HG02571 (cell line): ENCODE results near the gene C2CD4D.
"Not testable (repeated sequence)": the region's sequence is repeated elsewhere in the genome, so short reads cannot be mapped to it uniquely, and the experiment has no call there.

Experiments used
- ATAC-seq: cut with Tn5 transposase; IDR thresholded peaks from one replicate; pipeline ENCODE4 v1.9.1; 2021; ENCODE audit warnings: mild to moderate bottlenecking, moderate library complexity; ENCODE audit not compliant: unreplicated experiment

The C2CD4D gene

DNA sequence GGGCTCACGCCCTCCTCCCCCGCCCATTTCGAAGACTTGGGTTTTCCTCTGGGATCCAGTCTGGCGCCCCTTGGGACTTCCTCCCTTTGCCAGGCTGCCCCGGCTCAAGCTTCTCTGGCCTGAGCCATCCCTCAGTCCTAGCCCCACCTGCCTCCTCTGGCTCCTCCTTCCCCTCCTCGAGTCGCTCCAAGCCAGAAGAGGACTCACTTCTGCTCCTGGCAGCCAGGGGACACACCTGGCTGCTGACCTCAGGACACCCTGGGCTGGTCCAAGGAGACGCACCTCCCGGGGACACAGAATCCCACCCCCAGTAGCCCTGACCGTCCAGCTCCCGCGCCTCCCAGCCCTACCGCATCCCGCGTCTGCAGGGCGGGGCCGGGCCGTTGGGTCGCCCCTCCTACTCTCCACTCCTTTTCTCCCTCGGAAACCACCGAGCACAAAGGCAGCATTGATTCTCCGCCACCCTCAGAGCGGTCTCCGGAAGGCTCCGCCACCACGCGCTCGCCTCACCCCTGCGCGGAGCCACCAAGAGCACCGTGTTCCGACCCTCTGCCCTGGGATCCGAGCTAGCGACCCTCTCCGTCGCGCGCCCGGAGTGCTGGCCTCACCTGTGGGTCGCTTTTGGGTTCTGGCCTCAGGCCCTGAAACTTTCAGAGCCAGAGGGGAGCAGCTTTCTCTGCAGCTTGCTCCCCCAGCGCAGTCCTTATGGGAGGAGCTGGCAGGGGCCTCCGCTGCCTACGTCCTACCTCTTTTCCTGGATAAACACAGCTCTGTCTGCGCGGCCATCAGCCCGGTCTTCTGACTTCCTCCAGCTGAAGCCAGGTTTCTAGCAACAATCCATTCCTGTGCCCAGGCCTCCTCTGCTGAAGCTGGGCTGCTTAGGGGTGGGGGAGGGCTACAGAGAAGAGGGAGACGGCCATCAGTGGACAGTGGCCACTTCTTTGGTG is at the start of gene C2CD4D:
Gene C2CD4D, minus strand, starts transcription at position 364 of the 947 bp plus-strand sequence. CDS start 831 bp downstream, outside the sequence.
- ATAC-seq, result no peak

DNA sequence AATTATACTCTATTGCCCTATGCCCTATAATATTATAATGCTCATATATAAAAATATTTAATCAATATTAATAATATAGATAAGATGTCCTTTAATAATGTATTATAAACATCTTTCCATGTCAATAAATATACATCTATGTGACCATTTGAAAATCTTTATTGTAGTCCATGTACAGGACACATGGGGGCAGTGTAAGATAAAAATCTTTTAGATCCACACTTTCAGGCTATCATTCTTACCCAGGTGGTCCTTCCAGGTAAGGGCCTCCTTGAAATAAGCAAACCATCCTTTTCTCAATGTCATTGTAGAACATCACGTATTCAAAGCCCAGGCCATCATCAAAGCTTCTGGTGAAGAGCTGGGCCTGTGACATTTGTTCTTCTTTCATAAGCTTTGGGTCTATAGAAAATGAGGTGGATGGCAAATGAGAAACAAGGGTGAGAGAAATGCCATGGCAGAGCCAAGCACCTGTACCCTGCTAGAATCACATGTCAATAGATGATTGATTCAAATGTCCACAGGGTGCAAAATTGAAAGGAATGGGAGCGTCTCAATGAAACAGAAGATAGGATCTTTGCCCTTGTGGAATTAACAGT is 49.5 kb upstream of the C2CD4D start:
- no peak for ATAC-seq

DNA sequence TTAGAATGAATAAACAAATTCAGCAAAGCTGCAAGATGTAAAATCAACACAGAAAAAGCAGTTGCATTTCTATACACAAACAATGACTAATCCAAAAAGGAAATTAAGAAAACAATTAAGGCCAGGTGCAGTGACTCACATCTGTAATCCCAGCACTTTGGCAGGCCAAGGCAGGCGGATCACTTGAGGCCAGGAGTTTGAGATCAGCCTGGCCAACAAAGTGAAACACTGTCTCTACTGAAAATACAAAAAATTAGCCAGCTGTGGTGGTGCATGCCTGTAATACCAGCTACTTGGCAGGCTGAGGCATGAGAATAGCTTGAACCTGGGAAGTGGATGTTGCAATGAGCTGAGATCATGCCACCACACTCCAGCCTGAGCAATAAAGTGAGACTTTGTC is 47.4 kb upstream of the C2CD4D start:
- no peak for ATAC-seq

DNA sequence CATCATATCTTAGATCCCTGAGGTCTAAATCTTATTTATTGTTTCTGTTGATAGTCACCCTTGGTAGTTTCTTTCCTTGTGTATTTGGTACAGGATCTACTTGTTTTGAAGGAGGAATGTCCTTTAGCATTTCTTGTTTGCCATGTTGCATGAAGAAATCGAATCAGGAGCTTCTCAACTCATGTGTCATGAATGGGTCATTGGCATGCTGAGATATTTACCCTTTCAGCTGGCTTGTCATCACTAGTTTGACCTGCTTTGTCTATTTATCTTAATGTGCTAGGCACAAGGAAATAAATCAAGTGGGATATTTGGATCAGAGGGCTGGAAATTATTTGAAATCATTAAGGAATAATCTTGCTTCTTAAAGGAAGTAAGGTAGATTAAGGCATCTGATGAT is 45.9 kb upstream of the C2CD4D start:
- ATAC-seq, result no peak

DNA sequence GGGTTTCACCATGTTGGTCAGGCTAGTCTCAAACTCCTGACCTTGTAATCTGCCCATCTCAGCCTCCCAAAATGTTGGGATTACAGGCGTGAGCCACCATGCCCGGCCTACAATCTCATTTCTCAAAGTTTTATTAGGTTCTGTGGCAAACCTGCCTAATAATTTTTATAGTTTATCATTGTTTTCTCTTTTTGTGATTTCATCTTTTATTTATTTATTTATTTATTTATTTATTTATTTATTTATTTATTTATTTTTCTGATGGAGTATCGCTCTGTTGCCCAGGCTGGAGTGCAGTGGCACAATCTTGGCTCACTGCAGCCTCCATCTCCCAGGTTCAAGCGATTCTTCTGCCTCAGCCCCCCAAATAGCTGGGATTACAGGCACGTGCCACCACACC is 45.3 kb upstream of the C2CD4D start:
- not testable (repeated sequence) for ATAC-seq

DNA sequence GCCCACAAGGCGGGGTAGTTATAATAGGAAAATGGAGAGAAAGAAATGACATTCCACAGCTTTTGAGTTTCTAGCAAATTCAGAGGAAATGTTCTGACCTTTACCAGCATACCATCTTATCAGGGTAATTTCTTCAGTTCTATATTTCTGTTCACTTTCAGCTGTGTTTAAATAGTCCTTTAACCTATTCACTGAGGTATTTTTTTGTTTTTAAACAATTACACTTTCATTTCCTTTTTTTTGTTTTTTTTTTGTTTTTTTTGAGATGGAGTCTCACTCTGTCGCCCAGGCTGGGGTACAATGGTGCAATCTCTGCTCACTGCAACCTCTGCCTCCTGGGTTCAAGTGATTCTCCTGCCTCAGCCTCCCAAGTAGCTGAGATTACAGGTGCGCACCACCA is 44.8 kb upstream of the C2CD4D start:
- ATAC-seq, result not testable (repeated sequence)

DNA sequence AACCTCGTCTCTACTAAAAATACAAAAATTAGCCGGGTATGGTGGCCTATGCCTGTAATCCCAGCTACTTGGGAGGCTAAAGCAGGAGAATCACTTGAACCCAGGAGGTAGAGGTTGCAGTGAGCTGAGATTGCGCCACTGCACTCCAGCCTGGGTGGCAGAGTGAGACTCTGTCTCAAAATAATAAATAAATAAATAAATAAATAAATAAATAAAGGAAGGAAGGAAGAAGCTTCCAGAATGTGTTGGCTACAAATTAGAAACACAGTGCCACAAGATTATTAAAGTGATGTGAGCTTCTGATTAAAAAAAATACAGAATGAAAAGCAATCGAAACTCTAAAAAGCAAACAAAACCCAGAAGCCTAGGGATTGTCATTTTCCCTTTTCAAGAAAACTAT is 44.3 kb upstream of the C2CD4D start:
- not testable (repeated sequence) for ATAC-seq

DNA sequence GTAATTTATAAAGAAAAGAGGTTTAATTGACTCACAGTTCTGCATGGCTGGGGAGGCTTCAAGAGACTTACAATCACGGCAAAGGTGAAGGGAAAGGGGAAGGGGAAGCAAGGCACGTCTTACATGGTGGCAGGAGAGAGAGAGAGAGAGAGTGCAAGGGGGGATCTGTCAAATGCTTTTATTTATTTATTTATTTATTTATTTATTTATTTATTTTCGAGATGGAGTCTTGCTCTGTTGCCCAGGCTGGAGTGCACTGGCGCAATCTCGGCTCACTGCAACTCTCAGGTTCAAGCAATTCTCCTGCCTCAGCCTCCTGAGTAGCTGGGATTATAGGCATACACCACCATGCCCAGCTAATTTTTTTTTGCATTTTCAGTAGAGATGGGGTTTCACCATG is 43.3 kb upstream of the C2CD4D start:
- ATAC-seq, result not testable (repeated sequence)

DNA sequence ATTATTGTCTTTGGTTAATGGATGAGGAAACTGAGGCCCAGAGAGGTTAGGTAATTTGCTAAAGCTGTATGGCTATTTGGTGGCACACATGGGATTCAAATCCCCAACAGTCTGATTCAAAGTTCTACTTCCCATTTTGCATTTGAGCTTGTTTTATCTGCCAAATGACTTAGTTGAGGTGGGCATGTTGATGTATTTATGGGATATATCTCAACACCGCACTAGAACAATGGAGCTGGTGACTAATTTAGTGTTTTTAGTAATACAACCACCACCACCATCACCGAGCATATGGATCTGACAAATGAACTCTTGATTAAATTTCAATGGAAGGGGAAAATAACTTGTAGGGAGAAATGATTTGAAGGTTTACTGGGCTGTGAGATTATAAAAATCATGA is 42.8 kb upstream of the C2CD4D start:
- no peak for ATAC-seq

DNA sequence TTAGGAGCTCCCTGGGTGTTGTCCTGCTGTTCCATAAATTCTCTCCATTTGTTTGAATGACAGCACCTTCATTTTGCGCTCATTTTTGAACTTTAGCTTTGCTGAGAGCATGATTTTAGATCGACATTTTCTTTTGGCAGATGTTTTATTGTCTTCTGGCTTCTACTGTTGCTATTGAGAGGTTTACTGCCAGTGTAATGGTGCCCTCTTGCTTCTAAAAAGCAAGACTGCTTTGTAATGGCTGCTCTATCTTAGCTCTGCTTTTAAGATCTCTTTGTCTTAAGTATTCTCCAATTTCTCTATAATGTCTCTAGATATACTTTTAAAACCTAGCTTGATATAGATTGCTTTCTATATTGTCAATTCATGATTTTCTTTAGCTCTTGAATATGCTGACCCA is 41.9 kb upstream of the C2CD4D start:
- ATAC-seq, result no peak

DNA sequence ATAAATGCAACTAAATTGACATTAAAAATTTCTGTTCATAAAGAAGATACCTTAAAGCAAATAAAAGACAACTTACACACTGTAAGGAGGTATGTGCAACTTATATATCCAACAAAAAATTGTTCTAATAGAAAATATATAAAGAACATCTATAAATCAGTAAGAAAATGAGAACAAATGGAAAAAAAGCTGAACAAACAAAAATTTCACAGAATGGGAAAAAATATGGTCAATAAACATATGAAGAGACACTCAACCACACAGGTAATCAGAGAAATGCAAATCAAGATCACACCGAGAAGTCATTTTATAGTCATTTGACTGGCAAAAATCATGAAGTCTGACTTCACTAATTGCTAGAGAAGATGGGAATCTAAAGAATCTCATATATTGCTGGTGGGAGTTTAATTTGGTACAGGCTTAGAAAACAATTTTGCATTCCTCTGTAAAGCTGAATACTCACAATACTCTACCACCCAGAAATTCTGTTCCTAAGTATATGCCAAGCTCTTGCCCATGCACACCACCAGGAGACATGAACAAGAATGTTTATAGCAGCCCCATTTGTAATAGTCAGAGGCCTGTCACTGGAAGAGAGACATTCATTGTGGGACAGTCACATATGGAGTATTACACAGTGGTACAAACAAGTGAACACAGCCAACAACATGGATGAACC is 35.9 kb upstream of the C2CD4D start:
- ATAC-seq, result no peak

DNA sequence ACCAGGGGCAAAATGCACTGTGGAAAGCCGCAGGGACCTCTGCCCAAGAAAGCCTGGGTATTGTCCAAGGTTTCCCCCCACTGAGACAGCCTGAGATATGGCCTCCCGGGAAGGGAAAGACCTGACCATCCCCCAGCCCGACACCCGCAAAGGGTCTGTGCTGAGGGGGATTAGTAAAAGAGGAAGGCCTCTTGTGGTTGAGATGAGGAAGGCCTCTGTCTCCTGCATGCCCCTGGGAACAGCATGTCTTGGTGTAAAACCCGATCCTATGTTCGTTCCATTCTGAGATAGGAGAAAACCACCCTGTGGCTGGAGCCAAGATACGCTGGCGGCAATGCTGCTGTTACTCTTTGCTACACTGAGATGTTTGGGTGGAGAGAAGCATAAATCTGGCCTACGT is 33.2 kb upstream of the C2CD4D start:
- not testable (repeated sequence) for ATAC-seq

DNA sequence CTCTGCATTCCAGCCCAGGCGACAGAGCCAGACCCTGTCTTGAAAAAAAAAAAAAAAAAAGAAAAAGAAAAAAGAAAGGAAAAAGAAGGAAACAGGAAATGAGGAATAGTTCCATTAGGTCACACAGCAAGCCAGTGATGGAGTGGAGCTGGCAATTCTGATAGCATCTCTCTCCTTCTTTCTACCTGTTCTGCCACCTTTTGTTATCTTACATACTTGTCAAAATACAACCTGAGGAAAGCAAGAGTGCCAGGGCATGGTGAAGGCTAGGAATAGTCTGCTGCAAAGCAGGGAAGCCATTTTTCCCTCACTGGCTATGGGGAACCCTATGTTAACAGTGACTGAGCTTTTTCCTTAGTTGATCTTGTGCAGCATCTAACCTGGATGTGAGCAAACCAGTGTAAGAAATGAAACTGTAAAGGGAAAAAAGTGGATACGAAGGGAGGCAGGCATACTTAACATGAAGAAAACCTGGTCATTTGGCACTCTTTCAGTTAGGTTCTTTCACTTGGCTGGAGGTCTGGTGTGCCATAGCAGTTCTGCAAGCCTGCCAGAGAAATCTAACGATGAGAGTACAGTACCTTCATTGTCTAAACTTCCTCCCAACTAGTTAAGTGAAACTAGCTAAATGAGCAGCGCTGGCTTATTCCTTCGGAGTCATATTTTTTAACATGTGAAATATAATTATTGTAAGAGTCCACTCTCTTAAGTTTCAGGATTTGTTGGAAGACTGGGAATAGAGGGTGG is 31.8 kb upstream of the C2CD4D start:
- no peak for ATAC-seq

DNA sequence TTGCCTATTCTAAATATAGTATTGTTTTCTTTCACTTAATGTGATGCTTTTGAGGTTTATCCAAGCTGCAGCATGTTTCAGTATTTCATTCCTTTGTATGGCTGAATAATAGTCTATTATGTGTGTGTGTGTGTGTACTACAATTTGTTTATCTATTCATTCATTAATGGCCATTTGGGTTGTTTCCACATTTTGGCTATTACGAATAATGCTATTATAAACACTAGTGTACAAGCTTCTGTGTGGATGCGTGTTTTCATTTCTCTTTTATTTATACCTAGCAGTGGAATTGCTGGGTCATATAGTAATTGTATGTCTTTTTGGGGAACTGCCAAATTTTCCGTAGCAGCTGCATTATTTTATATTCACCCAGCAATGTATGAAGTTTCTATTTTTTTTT is 28.9 kb upstream of the C2CD4D start:
- no peak for ATAC-seq

DNA sequence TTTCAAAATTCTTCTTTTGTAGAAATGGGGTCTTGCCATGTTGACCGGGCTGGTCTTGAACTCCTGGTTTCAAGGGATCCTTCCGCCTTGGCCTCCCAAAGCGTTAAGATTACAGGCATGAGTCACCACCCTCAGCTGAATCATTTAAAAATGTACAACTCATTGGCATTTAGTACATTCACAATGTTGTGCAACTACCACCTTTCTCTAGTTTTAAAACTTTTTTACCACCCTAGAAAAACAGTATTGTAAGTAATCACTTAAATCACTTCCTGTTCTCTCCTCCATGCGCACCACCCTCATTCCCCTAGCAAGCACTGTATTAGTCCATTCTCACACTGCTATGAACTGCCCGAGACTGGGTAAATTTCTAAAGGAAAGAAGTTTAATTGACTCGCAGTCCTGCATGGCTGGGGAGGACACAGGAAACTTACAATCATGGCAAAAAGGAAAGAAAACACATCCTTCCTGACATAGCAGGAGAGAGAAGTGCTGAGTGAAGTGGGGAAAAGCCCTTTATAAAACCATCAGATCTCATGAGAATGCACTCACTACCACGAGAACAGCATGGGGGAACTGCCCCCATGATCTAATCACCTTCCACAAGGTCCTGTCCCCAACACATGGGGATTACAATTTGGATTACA is 28.3 kb upstream of the C2CD4D start:
- no peak for ATAC-seq

DNA sequence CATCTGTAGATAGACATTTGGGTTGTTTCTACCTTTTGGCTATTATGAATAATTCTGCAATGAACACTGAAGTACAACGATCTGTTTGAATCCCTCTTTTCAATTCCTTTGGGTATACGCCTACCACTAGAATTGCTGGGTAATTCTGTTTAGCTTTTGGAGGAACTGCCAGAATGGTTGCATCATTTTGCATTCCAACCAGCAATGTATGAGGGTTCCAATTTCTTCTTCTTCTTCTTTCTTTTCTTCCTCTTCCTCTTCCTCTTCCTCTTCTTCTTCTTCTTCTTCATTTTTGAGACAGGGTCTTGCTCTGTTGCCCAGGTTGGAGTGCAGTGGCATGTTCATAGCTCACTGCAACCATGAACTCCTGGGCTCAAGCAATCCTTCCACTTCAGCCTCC is 27.7 kb upstream of the C2CD4D start:
- ATAC-seq, result no peak

DNA sequence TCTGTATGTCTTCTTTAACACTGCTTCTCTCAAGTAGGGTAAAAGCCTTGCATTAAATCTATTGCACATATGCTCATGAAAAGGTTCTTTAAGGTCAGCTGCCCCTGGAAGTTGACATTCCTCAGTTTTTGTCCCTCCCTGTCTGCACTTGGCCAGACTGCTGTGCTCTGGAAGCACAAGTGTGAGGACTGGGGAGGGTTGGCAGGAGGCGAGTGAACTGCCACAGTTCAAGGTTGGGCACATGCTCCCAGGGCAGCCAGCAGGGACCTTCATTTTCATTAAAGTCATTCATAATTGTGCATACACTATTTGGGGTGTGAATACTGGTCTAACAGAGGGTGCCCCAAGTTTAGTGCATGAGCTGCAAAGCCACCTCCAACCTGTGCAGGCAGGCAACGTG is 24.8 kb upstream of the C2CD4D start:
- no peak for ATAC-seq

DNA sequence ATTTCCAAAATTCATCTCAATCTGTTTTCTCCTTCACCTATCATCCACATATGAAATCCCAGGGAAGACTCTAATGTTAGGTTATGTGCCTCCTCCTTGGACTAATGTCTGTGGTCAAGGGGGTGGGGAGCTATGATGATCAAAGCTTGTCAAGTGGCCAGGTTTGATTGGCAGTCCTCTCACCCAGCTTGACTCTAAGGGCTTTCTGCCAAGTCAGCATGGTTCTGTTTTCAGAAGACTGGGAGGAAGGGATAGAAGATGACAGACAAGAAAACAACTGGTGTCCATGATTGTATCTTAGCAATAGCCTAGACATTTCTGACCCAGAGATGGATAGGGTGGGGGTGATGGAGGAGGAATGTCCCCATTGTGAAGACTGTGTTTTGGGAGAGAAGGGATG is 23.0 kb upstream of the C2CD4D start:
- no peak for ATAC-seq

DNA sequence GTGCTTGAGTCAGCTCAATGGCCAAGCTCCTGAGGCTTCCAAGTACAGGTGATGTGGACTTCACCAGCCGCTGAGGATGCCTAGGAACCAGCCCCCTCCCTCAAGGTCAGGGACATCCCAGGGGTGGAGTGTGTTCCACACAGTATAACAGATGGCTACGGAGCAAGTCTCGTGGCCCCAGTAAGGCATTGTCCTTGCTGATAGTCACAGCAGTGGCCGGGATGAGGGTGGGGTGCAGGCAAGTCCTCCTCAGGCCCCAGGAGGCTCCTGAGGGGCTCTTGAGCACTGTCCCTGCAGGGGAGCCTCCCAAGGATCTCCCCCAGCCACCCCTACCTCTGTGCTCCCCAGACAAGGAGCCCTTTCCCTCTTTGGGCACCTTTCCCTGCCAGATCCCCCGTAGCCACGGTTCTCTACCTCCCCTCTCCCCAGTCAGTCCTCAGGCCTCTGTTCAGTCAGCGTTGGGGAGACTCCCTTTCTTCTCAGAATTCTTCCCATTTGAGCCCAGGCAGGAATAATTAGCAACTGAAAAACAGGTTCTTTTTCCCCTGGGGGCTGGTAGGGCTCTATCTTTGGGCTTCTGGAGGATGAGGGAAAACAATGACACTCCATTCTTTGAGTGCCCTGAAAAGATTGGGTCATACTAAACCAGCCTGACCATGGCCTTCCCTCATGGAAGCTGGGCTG is 21.0 kb upstream of the C2CD4D start:
- no peak for ATAC-seq

DNA sequence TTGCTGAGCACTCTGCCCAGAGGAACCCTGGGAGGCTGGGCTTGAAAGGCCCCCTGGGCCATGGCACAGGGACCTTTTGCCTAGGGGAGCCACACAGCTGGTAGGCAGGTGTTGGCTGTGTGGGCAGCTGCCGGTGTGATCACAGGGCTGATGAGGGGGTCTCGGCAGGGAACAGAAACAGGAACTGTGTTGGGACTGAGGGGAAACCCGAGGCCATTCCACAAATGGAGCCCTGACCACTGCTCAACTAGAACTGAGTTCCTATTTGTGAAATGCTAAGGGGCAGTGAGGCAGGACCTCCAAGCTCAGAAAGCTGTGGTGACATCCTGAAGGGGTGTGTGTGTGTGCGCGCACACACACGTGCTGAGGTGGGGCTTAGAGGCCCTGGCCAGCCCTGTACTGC is 20.3 kb upstream of the C2CD4D start:
- ATAC-seq, result no peak
